Loucy (cell line): Measurements from ENCODE around the gene CASZ1.

Experiments
- CTCF ChIP-seq: fragments of 200-600 bp; sonication (generic); conservative IDR thresholded peaks from 2 replicates; pipeline ENCODE4 v1.5.1; 2014; ENCODE audit warnings: mild to moderate bottlenecking, antibody characterized with exemption, low read length
- EZH2phosphoT487 ChIP-seq: fragments of 200-600 bp; IDR thresholded peaks from 2 replicates; pipeline ENCODE4 v1.6.1; 2018; ENCODE audit warnings: antibody characterized with exemption, mild to moderate bottlenecking, moderate library complexity, borderline replicate concordance

- TF ChIP-seq CTCF (no peak), EZH2phosphoT487 (no peak)
These were observed 73.6 kb downstream of the CASZ1 start for GRCh38 chr1:10722803-10723202.
